ENCODE measurements around the gene MCM3AP. TPM values are rescaled to one million over a fixed set of nuclear protein-coding genes. Genes with fewer than 3 reads are reported as not detected.

Gene MCM3AP
- total RNA-seq, 2 experiments from 2014 or later: 109 to 166 TPM

DNA sequence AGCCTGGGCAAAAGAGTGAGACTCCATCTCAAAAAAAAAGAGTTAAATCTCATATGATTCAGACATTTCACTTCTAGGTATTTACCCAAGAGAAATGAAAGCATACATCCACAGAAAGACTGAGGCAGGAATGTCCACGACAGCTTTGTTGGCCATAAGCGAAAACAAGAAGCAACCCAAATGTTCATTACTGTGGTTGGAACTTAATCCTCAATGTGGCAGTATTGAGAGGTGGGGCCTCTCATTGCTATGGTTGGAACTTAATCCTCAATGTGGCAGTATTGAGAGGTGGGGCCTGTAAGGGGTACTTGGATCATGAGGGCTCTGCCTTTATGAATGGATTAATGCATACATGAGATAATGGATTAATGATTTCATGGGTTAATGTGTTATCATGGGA, 23.0 kb upstream of the MCM3AP start:
- H3K27ac ChIP-seq (ENCODE audit: low read depth, low read length, poor library complexity, severe bottlenecking): no peak overlapping the region
- intact Hi-C loops (cut with micrococcal nuclease; ENCODE audit: unreplicated experiment): no loop called here
- no peak overlapping the region for H2AFZ ChIP-seq (ENCODE audit: low read length)
- H3K4me3 ChIP-seq (ENCODE audit: low read depth, low read length, poor library complexity, severe bottlenecking): no peak overlapping the region
- peaks cover 86% of the 10 kb centered on the region for H3K36me3 ChIP-seq (ENCODE audit: insufficient read depth, low read length)
- ChIA-PET CTCF (ENCODE audit: unreplicated experiment) (no interaction called here), POLR2A (no interaction called here)
- H3K9me3 ChIP-seq (ENCODE audit: low read length): no peaks in the 10 kb centered on the region
- no peaks in the 10 kb centered on the region for H3K79me2 ChIP-seq (ENCODE audit: insufficient read depth, low read depth, low read length)
- H3K9me2 ChIP-seq (ENCODE audit: insufficient read depth, low read length): no peaks in the 10 kb centered on the region
- no peak for DNase-seq (ENCODE audit: low spot score)
- no TSS peak for BruUV-seq (replicated peaks)
- no peaks in the 10 kb centered on the region for H3K4me1 ChIP-seq (ENCODE audit: insufficient read depth, low read length, poor library complexity, severe bottlenecking)
- no peak for TF ChIP-seq EZH2phosphoT487 (IDR thresholded peaks at IDR 0.05; ENCODE audit: borderline replicate concordance, low read depth, low read length)
- TF ChIP-seq, protein P1, sequence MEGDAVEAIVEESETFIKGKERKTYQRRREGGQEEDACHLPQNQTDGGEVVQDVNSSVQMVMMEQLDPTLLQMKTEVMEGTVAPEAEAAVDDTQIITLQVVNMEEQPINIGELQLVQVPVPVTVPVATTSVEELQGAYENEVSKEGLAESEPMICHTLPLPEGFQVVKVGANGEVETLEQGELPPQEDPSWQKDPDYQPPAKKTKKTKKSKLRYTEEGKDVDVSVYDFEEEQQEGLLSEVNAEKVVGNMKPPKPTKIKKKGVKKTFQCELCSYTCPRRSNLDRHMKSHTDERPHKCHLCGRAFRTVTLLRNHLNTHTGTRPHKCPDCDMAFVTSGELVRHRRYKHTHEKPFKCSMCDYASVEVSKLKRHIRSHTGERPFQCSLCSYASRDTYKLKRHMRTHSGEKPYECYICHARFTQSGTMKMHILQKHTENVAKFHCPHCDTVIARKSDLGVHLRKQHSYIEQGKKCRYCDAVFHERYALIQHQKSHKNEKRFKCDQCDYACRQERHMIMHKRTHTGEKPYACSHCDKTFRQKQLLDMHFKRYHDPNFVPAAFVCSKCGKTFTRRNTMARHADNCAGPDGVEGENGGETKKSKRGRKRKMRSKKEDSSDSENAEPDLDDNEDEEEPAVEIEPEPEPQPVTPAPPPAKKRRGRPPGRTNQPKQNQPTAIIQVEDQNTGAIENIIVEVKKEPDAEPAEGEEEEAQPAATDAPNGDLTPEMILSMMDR (conservative IDR thresholded peaks at IDR 0.05; ENCODE audit: low read length): no peak
- H3K4me2 ChIP-seq (ENCODE audit: low read length): no peak overlapping the region
- no peaks in the 10 kb centered on the region for H4K20me1 ChIP-seq (ENCODE audit: insufficient read depth, low read length)

DNA sequence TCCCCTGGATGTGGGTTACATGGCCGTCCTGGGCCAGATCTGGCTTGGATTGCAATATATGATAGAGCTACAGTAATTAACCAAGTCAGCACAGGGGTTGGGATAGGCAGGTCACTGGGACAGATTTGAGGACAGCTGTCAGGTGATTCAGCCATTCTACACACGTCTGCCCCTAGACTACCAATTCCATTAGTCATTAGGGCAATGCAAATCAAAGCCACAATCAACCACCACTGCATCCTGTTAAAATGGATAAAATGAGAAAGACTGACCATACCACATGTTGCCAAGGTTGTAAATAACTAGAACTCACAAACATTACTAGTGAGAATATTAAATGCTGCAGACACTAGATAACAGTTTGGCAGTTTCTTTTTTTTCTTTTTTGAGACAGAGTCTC, 22.2 kb upstream of the MCM3AP start:
- BruUV-seq (replicated peaks): no TSS peak

DNA sequence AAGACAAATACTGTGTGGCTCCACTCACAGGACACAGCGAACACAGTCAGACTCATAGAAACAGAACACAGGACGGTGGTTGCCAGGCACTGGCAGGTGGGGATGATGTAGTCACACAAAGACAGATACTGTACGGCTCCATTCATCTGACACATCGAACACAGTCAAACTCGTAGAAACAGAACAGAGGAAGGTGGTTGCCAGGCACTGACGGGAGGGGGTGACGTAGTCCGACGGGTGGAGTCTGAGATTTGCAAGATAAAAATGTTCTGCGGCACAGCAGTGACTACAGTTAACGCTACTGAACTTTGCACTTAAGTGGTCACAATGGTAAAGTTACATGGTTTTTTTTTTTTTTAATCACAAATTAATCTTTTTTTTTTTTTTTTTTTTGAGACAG, 19.5 kb upstream of the MCM3AP start:
- Histone ChIP-seq H3K36me3 (ENCODE audit: insufficient read depth, low read length) (peaks cover 89% of the 10 kb centered on the region), H3K9me2 (ENCODE audit: insufficient read depth, low read length) (no peaks in the 10 kb centered on the region), H3K79me2 (ENCODE audit: insufficient read depth, low read depth, low read length) (no peaks in the 10 kb centered on the region), H3K4me3 (ENCODE audit: low read depth, low read length, poor library complexity, severe bottlenecking) (no peak overlapping the region), H2AFZ (ENCODE audit: low read length) (no peak overlapping the region), H4K20me1 (ENCODE audit: insufficient read depth, low read length) (no peaks in the 10 kb centered on the region), H3K4me2 (ENCODE audit: low read length) (no peak overlapping the region), H3K9me3 (ENCODE audit: low read length) (no peaks in the 10 kb centered on the region), H3K27ac (ENCODE audit: low read depth, low read length, poor library complexity, severe bottlenecking) (no peak overlapping the region), H3K4me1 (ENCODE audit: insufficient read depth, low read length, poor library complexity, severe bottlenecking) (no peaks in the 10 kb centered on the region)
- no peak for DNase-seq (ENCODE audit: low spot score)
- BruUV-seq (replicated peaks): no TSS peak
- POLR2A ChIA-PET: interaction anchor here (0.7 kb wide), 1 partner anchor 27 kb away, joined by 4 read pairs; no protein-coding TSS in a partner anchor
- TF ChIP-seq, protein P1 (conservative IDR thresholded peaks at IDR 0.05; ENCODE audit: low read length): no peak
- TF ChIP-seq EZH2phosphoT487 (IDR thresholded peaks at IDR 0.05; ENCODE audit: borderline replicate concordance, low read depth, low read length): no peak
- intact Hi-C loops (cut with micrococcal nuclease; ENCODE audit: unreplicated experiment): no loop called here
- CTCF ChIA-PET (ENCODE audit: unreplicated experiment): no interaction called here

More for the DNA sequence above, 22.2 kb upstream of the MCM3AP start:
- Histone ChIP-seq H3K4me1 (ENCODE audit: insufficient read depth, low read length, poor library complexity, severe bottlenecking) (no peaks in the 10 kb centered on the region), H3K4me3 (ENCODE audit: low read depth, low read length, poor library complexity, severe bottlenecking) (no peak overlapping the region), H3K79me2 (ENCODE audit: insufficient read depth, low read depth, low read length) (no peaks in the 10 kb centered on the region), H3K9me3 (ENCODE audit: low read length) (no peaks in the 10 kb centered on the region), H3K27ac (ENCODE audit: low read depth, low read length, poor library complexity, severe bottlenecking) (no peak overlapping the region), H3K4me2 (ENCODE audit: low read length) (no peak overlapping the region), H2AFZ (ENCODE audit: low read length) (no peak overlapping the region), H4K20me1 (ENCODE audit: insufficient read depth, low read length) (no peaks in the 10 kb centered on the region), H3K9me2 (ENCODE audit: insufficient read depth, low read length) (no peaks in the 10 kb centered on the region), H3K36me3 (ENCODE audit: insufficient read depth, low read length) (peaks cover 84% of the 10 kb centered on the region)
- intact Hi-C loops (cut with micrococcal nuclease; ENCODE audit: unreplicated experiment): no loop called here
- TF ChIP-seq EZH2phosphoT487 (IDR thresholded peaks at IDR 0.05; ENCODE audit: borderline replicate concordance, low read depth, low read length): no peak
- DNase-seq (ENCODE audit: low spot score): no peak
- ChIA-PET CTCF (ENCODE audit: unreplicated experiment) (no interaction called here), POLR2A (no interaction called here)

Data from OCI-LY7 (cell line).